HG02763 (cell line): ENCODE measurements around the gene PIP4K2C.
"Not testable (repeated sequence)": the region's sequence is repeated elsewhere in the genome, so short reads cannot be mapped to it uniquely, and the experiment has no call there.

Experiments used
- ATAC-seq: cut with Tn5 transposase; IDR thresholded peaks from one replicate; pipeline ENCODE4 v1.9.1; 2021; ENCODE audit warnings: mild to moderate bottlenecking, moderate library complexity; ENCODE audit not compliant: unreplicated experiment

Gene PIP4K2C

DNA sequence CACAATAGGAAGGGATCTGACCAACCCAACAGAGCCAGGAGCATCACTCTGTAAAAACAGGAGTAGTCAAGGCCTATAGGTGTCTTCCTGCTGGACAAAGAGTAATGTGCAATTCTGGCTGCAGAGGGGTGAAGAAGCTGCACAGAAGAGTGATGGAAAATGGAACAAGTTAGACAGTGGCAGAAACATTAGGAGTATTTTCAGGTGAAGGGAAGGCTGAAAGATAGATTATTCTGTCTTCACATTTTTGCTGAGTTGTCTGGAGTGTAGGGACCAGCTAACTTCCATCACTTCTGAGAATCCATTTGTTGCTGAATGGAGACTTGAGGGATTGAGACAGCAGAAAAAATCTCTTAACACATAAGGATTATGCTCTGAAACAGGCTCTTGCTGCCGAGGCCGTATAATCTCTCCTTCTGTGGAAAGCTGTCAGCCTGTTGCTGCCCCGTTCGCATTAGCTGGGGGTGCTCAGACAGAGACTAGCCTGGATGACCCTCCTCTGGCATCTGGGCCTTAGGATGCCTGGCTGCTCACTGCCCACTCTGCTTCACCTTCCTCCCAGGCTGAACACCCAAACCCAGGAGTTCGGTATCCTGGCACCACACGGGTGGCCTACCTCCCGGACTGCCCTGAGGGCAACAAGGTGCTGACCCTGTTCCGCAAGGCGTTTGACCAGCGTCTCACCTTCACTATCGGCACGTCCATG is 17.1 kb downstream of the PIP4K2C start:
- ATAC-seq, result no peak

DNA sequence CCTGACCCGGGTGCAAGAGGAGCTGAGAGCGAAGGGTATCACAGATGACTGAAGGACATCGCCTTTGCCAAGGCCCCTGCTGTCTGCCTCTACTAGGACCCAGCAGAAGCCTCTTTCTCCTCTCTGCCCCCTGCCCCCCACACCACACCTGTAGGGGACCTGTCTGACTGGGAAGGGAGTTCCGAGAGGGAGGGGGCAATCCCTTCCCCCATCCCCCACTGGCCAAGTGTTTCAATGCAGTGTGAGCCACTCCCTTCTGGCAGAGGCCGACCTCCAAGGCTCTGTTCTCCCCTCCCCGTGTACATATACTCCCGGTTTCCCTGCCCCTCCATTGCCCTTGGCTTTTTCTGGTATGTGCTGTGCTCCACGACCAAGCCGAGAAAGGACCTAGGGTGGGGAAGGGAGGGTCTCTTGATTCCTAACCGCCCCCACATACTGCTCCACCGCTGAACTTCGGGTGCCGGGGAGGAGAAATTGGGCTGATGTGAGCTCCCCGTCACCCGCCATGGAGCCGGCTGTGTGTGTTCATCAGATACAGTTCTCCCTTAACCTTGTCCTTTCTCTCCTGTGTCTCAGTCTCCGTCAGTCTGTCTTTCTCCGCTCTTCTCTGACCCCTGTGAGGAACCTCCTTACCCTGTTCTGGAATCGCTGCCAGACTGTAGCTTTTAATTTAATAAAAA is 18.2 kb downstream of the PIP4K2C start:
- no peak for ATAC-seq

DNA sequence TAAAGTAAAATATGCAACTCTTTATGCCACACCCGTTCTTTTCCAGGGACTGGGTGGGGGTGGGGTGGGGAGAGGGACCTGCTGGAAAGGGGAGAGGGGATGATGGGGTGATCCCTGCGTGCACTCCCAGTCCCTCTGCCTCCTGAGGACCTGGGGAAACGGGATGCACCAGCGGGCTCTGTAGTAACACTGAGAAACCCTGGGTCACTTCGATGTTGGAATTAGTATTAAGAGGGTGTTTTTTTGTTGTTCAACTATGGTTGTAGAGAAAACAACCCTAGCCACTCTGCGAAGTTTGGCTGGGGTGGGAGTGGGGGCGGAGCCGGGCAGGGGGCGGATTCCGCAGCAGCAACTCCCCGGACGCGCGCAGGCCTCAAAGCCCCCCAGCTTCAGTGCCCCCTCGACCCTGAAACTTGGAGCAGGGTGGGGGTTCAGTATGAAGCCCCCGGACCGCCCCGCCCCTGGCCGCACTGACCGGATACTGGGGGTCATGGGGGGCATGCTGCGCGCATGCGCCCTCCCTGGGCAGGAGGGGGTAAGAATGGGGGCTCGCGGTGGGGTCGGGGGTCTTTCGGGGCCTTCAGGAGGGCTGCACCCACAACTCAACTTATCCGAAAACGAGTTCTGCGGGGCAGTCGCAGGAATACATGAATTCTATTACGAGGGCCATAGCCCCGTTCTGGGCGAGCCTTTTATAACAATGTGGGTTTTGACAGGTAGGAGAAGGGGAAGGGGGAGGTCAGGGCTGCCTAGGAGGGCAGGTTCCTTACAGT is 19.0 kb downstream of the PIP4K2C start:
- ATAC-seq, result no peak

DNA sequence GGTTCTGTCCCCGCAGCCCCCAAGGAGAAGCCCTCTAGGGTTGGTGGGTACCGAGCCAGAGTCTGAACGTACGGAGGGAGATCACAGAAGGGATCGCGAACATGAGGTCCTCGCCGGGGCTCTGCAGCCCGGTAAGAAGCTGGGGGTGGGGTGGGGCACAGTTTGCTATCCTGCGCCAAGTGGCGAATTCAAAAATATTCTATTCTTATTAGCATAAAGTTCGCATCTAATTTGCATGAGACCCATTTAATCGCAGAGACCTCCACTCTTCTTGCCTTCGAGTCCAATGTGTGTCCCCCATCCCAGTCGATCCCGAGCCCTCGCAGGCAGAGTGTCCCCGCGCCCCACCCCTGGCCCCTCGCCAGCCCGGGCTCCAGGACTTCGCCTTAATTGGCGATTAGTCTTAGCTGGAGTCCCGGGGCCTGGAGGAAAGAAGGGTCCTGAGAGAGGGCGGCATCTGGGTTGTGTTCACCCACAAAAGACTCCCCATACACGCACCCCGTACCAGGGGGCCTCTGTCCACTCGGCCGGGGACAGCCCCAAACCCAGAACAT is 19.6 kb downstream of the PIP4K2C start:
- ATAC-seq, result no peak

DNA sequence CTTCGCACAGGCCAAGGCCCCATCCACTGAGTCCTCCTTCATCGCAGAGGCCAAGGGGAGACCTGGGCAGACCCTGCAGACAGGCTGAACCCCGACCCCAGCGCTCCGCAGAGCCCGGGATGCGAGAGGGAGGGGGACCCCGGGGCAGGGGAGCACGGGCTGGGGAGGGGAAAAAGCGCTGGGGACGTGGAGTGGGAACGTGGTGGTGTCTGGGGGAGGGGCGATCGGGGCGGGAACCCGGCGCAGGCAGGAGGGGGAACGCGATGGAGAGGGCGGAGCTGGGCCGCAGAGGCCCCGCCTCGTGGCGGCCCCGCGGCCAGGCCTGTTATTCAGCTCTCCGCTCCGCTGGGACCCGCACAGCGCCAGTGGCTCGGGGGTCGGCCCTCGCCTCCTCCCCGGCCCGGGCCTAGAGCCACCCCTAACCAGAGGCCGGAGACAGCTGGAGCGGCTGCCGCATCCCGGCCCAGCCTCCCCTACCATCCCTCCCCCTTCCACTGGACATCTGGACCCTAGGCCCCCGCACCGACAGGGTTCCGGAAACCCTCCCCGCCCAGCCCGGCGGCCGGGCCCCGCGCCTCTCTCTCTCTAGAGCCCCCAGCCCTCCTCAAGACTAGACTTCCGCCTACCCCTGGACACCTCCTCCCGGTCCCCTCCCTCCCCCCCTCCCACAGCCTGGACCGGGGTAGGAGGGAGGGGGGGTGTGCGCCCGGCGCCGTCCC is 20.3 kb downstream of the PIP4K2C start, which contains the start of gene ARHGEF25:
Gene ARHGEF25, plus strand, starts transcription at position 328 of the 719 bp plus-strand sequence. CDS start 460 bp downstream, outside the sequence.
- ATAC-seq, result no peak

DNA sequence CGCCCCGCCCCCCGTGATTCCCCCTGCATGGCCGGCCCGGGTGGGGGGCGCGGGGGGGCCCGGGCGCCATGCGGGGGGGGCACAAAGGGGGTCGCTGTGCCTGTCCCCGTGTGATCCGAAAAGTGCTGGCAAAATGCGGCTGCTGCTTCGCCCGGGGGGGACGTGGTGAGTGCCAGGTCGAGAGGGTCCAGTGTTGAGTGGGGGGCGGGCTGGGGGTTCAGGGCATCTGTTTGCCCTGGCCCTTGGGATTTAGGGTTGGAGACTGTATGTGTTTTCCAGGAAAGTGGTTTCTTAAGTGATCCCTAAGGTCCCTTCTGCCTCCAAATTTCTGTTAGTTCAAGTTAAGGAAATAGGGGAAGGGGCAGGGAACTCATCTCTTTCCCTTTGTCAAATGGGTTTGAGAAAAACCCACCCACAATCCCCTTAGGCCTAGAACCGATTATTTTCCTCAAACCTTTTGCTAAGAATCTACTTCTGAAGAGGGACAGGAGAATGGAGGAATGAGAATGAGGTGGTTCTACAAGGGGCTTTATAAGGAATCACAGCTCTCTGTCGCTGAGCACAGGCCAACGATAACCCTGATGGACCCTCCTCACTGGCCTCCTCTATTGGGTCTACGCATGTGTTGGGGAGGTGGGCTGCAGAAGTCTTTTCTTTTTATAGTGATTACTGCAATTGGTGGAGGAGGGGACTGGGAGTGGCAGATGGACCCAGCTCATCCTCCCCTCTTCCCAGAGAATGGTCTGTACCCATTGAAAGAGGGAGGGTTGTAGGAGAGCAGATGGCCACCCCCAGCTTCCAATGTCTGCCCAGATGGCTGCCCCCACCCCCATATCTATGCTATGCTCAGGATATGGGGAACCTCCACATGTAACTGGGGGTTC is 21.1 kb downstream of the PIP4K2C start:
- no peak for ATAC-seq

DNA sequence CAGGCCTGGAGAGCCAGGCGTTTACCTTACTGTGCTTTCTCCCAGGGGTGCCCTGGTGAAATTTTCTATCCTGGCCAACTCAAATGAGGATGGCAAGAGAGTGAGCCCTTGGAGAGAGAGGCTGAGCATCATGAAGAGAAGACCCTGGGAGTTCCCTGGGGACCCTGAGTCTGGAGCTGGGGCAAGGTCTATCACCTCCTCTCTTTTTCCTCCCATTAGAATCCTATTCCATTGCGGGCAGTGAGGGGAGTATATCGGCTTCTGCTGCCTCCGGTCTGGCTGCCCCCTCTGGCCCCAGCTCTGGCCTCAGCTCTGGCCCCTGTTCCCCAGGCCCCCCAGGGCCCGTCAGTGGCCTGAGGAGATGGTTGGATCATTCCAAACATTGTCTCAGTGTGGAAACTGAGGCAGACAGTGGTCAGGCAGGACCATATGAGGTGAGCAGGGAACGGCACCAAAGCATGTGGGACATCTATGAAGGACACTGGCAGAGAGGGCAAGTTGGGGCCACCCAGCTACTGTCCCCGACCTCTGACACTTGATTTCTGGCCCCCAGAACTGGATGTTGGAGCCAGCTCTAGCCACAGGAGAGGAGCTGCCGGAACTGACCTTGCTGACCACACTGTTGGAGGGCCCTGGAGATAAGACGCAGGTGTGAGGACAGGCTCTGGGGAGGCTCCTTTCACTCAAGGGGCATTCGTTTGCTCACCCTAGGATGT is 21.9 kb downstream of the PIP4K2C start:
- no peak for ATAC-seq

DNA sequence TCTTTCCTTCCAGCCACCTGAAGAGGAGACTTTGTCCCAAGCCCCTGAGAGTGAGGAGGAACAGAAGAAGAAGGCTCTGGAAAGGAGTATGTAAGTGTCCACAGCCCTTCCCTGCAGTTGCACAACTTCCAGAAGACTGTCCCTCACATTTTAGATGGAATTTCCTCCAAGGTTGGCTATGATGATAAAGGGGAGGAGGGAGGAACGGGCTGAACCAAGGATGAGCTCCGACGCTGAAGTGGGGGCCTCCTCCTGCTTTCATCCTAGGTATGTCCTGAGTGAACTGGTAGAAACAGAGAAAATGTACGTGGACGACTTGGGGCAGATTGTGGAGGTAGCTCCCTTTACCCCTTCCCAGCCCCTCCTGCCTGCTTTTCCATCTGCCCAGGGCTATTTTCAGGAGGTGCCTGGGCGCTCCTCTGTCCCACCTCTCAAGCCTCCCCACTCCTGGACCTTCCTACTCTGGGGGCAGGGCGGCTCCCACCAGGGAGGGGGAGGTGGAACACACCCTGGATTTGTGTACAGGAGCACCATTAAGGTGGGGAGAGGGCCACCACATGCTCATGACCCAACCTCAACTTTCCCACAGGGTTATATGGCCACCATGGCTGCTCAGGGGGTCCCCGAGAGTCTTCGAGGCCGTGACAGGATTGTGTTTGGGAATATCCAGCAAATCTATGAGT is 22.6 kb downstream of the PIP4K2C start:
- ATAC-seq, result no peak

DNA sequence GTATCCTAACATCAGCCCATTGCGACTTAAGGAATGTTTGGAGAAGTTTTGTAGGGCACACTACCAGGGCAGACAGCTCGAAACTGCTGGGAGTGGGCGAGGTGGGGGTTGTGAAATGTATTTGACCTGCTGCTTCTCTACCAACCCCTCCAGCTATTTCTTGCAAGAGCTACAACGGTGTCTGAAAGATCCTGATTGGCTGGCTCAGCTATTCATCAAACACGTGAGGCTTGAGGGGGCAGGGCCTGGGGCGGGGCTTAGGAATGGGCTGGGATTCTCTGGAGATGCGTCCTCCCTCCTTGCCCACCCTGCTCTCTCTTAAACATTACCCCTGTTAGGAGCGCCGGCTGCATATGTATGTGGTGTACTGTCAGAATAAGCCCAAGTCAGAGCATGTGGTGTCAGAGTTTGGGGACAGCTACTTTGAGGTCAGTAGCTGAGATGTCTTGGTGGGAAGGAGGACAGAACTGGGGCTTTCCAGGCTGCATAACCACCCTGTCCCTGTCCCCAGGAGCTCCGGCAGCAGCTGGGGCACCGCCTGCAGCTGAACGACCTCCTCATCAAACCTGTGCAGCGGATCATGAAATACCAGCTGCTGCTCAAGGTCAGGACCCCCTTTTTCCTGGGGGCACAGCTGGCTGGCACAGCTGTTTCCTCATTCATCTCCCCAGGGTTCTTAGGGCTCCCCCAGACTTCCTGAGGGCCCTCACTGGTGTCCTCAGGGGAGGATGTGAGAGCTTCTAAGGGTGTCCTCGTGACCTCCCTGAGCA is 23.4 kb downstream of the PIP4K2C start:
- ATAC-seq, result peak; percentile 49

DNA sequence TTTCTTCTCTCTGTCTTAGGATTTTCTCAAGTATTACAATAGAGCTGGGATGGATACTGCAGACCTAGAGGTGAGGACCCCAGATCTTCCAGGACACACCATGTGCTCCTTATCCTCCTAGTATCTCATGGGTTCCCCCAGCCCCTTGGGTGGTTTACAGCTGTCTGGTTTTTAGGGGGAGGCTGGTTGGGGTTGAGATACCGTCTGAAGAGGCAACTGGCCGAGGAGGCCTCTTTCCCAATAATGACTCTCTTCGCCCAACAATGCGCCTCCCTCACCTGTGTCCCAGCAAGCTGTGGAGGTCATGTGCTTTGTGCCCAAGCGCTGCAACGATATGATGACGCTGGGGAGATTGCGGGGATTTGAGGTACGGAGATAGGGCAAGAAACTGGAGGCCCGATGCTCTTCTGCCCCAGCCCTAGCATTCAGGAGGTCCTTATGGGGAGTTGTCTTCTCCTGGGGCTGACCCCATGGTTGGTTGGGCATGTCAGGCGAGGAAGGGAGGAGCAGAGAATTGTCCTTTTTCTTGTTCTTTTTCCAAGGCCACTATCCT is 24.0 kb downstream of the PIP4K2C start:
- ATAC-seq, result no peak

DNA sequence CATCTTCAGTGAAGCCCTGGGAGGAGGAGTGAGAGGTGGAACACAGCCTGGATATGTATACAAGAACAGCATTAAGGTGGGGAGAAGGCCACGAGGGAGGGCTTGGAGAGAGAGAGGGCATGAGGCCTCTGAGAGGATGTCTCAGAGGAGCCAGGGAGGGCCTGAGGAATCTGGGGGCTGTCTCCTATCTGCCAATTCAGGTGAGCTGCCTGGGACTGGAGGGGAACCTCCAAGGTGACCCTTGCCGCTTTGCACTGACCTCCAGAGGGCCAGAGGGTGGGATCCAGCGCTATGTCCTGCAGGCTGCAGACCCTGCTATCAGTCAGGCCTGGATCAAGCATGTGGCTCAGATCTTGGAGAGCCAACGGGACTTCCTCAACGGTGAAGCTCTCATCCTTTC is 24.6 kb downstream of the PIP4K2C start:
- no peak for ATAC-seq

DNA sequence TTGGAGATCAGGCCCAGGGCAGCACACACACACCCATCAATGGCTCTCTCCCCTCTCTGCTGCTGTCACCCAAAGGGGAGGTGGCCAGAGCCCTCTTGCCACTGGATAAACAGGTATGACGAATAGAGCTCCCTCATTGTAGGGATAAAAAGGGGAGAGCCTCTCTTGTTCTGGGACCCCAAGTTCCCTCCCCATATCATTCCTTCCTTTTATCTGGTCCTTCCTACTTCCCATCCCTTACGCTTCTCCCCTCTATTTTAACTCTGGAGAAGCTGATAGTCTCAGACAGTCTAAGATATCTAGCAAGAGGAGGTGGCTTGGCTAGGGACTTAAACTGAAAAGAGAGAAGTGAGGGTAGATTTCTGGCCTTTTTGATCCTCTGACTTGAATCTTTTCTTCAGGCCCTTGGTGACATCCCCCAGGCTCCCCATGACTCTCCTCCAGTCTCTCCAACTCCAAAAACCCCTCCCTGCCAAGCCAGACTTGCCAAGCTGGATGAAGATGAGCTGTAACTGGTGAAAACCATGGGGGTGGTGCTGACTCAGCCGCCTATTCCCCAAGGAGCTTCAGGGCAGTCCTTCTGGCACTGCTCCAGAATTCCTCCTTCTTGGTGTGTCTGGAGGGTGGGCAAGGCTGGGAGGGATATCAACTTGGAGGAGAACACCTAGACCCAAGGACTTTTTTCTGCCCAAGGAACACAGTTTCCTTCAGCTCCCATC is 25.6 kb downstream of the PIP4K2C start:
- ATAC-seq, result no peak

DNA sequence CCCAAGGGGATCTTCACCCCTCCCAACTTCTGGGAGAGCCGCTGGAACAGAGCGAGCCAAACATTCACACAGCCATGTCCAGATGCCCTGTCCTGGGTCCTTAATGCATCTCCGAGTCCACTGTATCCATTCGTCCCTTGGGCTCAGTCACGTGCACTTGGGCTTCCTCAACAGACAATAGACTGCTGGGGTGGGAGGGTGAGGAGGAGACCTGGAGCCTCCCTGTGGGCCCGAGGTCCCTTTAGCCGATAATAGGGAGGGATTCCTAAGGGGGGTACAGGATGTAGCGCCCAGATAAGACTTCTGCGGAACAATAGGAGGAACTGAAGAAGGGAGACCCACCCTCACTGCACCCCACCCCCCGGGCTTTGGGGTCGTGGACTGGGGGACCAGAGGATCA is 26.9 kb downstream of the PIP4K2C start:
- no peak for ATAC-seq

DNA sequence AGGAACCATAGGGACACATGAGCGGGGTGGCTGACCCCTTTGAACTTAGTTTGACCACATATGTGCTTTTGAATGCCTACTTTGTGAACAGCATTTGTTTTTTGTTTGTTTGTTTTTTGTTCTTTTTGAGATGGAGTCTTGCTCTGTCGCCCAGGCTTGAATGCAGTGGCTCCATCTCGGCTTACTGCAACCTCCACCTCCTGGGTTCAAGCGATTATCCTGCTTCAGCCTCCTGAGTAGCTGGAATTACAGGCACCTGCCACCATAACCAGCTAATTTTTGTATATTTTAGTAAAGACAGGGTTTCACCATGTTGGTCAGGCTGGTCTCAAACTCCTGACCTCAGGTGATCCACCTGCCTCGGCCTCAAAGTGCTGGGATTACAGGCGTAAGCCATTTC is 27.4 kb downstream of the PIP4K2C start:
- not testable (repeated sequence) for ATAC-seq

DNA sequence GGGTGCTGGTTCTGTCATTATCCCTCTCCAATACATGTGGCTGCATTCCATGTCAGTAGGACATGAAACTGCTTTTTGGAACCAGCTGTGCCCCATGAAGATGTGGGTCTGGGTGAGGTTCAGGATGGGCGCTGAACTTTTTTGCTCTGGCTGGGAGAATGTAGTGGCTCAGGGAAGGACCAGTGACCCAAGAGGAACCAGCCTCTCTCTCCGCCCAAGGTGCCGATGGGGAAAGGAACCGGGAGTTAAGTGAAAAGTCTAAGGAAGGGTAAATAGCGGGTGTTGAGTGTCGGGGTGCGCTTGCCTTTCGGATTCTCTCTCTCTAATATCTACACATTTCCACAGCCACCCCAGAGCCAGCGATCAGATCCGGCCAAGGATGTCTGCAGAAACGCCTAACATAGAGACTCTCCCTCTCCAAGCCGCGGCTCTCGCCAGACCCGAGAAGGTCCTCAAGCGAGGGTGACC is 28.0 kb downstream of the PIP4K2C start:
- no peak for ATAC-seq

DNA sequence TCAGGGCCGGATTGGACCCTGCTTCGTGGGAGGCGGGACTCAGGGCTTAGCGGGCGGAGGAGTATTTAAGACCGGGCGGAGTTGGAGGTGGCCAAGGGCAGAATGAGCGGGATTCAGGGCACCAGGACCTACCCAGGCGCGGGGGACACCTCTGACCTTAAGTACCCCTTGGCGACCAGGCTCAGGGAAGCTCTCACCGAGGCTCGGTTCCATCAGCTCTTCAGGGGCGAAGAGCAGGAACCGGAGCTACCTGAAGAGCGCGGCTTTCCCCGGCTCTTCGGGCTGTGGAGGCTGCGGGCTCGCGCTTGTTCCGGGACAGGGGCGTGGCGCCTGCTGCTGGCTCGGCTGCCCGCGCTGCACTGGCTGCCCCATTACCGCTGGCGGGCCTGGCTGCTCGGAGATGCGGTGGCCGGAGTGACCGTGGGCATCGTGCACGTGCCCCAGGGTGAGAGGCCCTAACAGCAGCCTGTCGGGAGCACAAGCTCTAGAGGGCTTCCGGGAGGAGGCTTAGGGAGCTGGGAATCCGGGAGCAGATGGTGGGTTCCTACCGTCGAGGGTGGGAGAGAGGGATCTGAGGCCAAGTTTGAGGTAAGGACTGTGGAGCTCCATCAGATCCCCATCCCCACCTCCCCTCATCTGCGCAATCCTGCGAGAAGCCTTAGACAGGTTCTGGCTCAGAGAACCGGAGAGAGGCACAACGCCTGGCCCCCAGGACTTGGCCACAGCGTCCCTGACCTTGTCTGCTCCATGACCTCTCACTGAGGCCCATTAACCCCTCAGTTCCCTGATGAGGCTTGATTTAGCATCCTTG is 28.6 kb downstream of the PIP4K2C start:
- no peak for ATAC-seq
